Panc1 (cell line): ENCODE data around the gene NSRP1. TPM values are rescaled to one million over a fixed set of nuclear protein-coding genes. Genes with fewer than 3 reads are reported as not detected.
A peak's percentile ranks its signal among the peaks of the same experiment; 100 is the strongest.
"Not testable (repeated sequence)": the region's sequence is repeated elsewhere in the genome, so short reads cannot be mapped to it uniquely, and the experiment has no call there.

ENCODE experiments used
- ATAC-seq: fragments of 200-7000 bp; cut with Tn5 transposase; 2 replicates; pipeline ENCODE4 v1.9.1; 2020; ENCODE audit warnings: mild to moderate bottlenecking, moderate library complexity
- BruUV-seq: library from RNA; stranded (reverse); fragments of 400-500 nt; replicated peaks from 2 replicates; lab custom pipeline; 2021; lab: Mats Ljungman, UMichigan
- CTCF ChIA-PET: fragments of 300-600 bp; sonication (Branson Sonifier 250); formaldehyde crosslinking; loops from one replicate; lab custom pipeline; 2022; ENCODE audit warnings: antibody characterized with exemption; lab: Charles Lee
- POLR2A ChIA-PET: fragments of 300-600 bp; sonication (Branson Sonifier 250); formaldehyde crosslinking; loops from one replicate; lab custom pipeline; 2022; ENCODE audit warnings: antibody characterized with exemption; lab: Charles Lee
- DNase-seq: peaks from one replicate; pipeline ENCODE4 v3.0.0-alpha.2; 2010; ENCODE audit warnings: low read depth, low spot score
- H3K27ac ChIP-seq: 2 replicates; pipeline ENCODE4 v1.5.1; 2011; ENCODE audit warnings: mild to moderate bottlenecking, low read length, inconsistent platforms
- H3K27me3 ChIP-seq: fragments of 200-500 bp; sonication (Bioruptor generic); 2 replicates; pipeline ENCODE4 v1.6.0; 2014; ENCODE audit warnings: low read length, inconsistent platforms; ENCODE audit not compliant: control insufficient read depth, insufficient read depth
- H3K36me3 ChIP-seq: fragments of 200-500 bp; sonication (Bioruptor generic); 2 replicates; pipeline ENCODE4 v1.5.1; 2014; ENCODE audit warnings: inconsistent platforms, mild to moderate bottlenecking, low read length, moderate library complexity; ENCODE audit not compliant: control insufficient read depth, insufficient read depth
- H3K4me1 ChIP-seq: 2 replicates; pipeline ENCODE4 v1.5.1; 2011; ENCODE audit warnings: inconsistent platforms, mild to moderate bottlenecking, low read length, moderate library complexity; ENCODE audit not compliant: control insufficient read depth, insufficient read depth
- H3K4me3 ChIP-seq, 2 experiments: 2 replicates each; pipeline ENCODE4 v1.5.1; 2011 to 2012; ENCODE audit warnings: low read depth in 2 of 2, low read length in 2 of 2, mild to moderate bottlenecking in 2 of 2, inconsistent platforms in 1 of 2, moderate library complexity in 1 of 2
- H3K9me3 ChIP-seq: fragments of 200-500 bp; sonication (Bioruptor generic); 2 replicates; pipeline ENCODE4 v1.5.1; 2014; ENCODE audit warnings: low read depth, mild to moderate bottlenecking, inconsistent platforms, low read length, moderate library complexity; ENCODE audit not compliant: control insufficient read depth, insufficient read depth
- POLR2AphosphoS5 ChIP-seq: IDR thresholded peaks from 2 replicates; pipeline ENCODE4 v1.6.1; 2012; ENCODE audit warnings: mild to moderate bottlenecking, low read depth, low read length, moderate library complexity
- SIN3A ChIP-seq: IDR thresholded peaks from 2 replicates; pipeline ENCODE4 v1.6.1; 2012; ENCODE audit warnings: low read depth, mild to moderate bottlenecking, low read length, moderate library complexity, borderline replicate concordance; ENCODE audit not compliant: insufficient read depth
- TCF7L2 ChIP-seq: IDR thresholded peaks from 2 replicates; pipeline ENCODE4 v1.6.1; 2011; ENCODE audit warnings: mild to moderate bottlenecking, low read depth, low read length, inconsistent platforms
- in situ Hi-C: cut with HindIII; loops from 2 replicates; pipeline ENCODE4 v1.10.0; 2016; ENCODE audit warnings: low sequenced_read_pairs, low pct_unique_long_range_greater_than_20kb
- intact Hi-C: fragments of 100-400 bp; cut with micrococcal nuclease; formaldehyde crosslinking; loops from one replicate; pipeline ENCODE4 v1.10.0; 2022; ENCODE audit not compliant: unreplicated experiment
- total RNA-seq: library from RNA; stranded (reverse); gene quantifications from one replicate; pipeline ENCODE4 v1.2.1, GENCODE V29; 2021; ENCODE audit not compliant: unreplicated experiment
- TF ChIP-seq, protein P1 (sequence below), 2 experiments: IDR thresholded peaks; 2 replicates each; pipeline ENCODE4 v1.6.1; 2011 to 2012; ENCODE audit warnings: low read depth in 2 of 2, control low read depth in 1 of 2, low read length in 1 of 2, mild to moderate bottlenecking in 1 of 2, moderate library complexity in 1 of 2; ENCODE audit not compliant: insufficient read depth in 1 of 2
- TF ChIP-seq, protein P2 (sequence below): fragments of 450-650 bp; IDR thresholded peaks from 2 replicates; pipeline ENCODE4 v1.5.1; 2017; ENCODE audit warnings: mild to moderate bottlenecking

Gene NSRP1
- total RNA-seq, 1 experiment from 2014 or later = 30.5 TPM

DNA sequence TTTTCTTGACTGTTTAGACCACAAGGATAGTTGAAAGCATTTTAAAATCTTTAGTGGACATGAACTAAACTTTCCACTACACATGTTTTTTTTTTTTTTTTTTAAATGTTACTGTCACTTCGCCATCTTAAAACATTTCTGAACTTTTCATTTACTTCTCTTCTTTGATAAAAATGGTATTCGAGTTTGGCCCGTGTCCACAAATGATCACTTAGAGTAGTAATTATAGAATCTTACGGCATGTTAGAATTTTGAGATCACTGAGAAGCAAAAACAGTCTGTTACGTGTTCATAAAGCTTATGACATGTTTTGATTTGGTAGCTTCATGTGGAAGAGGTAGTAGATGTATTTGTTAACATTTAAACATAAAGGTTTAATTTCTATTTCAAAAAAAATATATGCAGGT, 1.1 kb downstream of the NSRP1 start:
- H3K4me3 ChIP-seq = peak overlapping the region; percentile 79 to 99
- peaks cover 16% of the 10 kb centered on the region for H3K36me3 ChIP-seq
- no TSS peak for BruUV-seq
- peaks cover 24% of the 10 kb centered on the region for H3K4me1 ChIP-seq
- H3K27me3 ChIP-seq = no peaks in the 10 kb centered on the region
- peak overlapping the region; percentile 99 for H3K27ac ChIP-seq
- TF ChIP-seq, protein P1, sequence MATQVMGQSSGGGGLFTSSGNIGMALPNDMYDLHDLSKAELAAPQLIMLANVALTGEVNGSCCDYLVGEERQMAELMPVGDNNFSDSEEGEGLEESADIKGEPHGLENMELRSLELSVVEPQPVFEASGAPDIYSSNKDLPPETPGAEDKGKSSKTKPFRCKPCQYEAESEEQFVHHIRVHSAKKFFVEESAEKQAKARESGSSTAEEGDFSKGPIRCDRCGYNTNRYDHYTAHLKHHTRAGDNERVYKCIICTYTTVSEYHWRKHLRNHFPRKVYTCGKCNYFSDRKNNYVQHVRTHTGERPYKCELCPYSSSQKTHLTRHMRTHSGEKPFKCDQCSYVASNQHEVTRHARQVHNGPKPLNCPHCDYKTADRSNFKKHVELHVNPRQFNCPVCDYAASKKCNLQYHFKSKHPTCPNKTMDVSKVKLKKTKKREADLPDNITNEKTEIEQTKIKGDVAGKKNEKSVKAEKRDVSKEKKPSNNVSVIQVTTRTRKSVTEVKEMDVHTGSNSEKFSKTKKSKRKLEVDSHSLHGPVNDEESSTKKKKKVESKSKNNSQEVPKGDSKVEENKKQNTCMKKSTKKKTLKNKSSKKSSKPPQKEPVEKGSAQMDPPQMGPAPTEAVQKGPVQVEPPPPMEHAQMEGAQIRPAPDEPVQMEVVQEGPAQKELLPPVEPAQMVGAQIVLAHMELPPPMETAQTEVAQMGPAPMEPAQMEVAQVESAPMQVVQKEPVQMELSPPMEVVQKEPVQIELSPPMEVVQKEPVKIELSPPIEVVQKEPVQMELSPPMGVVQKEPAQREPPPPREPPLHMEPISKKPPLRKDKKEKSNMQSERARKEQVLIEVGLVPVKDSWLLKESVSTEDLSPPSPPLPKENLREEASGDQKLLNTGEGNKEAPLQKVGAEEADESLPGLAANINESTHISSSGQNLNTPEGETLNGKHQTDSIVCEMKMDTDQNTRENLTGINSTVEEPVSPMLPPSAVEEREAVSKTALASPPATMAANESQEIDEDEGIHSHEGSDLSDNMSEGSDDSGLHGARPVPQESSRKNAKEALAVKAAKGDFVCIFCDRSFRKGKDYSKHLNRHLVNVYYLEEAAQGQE (IDR thresholded peaks at IDR 0.05; ENCODE audit: insufficient read depth in 1 of 2, low read depth in 2 of 2, low read length in 1 of 2) = no peak
- TF ChIP-seq SIN3A (no peak), TCF7L2 (no peak), POLR2AphosphoS5 (no peak)
- TF ChIP-seq, protein P2, sequence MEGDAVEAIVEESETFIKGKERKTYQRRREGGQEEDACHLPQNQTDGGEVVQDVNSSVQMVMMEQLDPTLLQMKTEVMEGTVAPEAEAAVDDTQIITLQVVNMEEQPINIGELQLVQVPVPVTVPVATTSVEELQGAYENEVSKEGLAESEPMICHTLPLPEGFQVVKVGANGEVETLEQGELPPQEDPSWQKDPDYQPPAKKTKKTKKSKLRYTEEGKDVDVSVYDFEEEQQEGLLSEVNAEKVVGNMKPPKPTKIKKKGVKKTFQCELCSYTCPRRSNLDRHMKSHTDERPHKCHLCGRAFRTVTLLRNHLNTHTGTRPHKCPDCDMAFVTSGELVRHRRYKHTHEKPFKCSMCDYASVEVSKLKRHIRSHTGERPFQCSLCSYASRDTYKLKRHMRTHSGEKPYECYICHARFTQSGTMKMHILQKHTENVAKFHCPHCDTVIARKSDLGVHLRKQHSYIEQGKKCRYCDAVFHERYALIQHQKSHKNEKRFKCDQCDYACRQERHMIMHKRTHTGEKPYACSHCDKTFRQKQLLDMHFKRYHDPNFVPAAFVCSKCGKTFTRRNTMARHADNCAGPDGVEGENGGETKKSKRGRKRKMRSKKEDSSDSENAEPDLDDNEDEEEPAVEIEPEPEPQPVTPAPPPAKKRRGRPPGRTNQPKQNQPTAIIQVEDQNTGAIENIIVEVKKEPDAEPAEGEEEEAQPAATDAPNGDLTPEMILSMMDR = no peak
- intact Hi-C loops = no loop called here
- DNase-seq (no peak), ATAC-seq (no peak)
- ChIA-PET POLR2A (interaction anchor here (0.6 kb wide), 2 partner anchors 34 to 119 kb away, joined by 3 to 4 read pairs; no protein-coding TSS in a partner anchor), CTCF (interaction anchor here (0.8 kb wide), 1 partner anchor 13 kb away, joined by 3 read pairs; no protein-coding TSS in a partner anchor)
- H3K9me3 ChIP-seq = no peaks in the 10 kb centered on the region
- in situ Hi-C loops = no loop called here

DNA sequence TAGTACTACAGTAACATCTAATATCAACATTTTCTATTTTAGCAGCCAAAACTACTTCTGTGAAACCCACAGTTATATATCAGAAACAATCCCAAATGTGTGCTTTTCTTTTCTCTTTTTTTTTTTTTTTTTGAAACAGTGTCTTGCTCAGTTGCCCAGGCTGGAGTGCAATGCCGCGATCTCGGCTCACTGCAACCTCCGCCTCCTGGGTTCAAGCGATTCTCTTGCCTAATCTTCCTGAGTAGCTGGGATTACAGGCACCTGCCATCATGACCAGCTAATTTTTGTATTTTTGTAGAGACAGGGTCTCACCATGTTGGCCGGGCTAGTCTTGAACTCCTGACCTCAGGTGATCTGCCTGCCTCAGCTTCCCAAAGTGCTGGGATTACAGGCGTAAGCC, 2.0 kb downstream of the NSRP1 start:
- BruUV-seq, H3K27me3 ChIP-seq, in situ Hi-C loops, DNase-seq, ATAC-seq, H3K9me3 ChIP-seq, H3K4me3 ChIP-seq, H3K27ac ChIP-seq, intact Hi-C loops, CTCF ChIA-PET: not testable (repeated sequence)
- peaks cover 16% of the 10 kb centered on the region for H3K36me3 ChIP-seq
- POLR2A ChIA-PET = interaction anchor here (0.7 kb wide), 1 partner anchor 258 kb away, joined by 5 read pairs; no protein-coding TSS in a partner anchor
- H3K4me1 ChIP-seq = peaks cover 15% of the 10 kb centered on the region; the same call in 1 of the 2 replicates

DNA sequence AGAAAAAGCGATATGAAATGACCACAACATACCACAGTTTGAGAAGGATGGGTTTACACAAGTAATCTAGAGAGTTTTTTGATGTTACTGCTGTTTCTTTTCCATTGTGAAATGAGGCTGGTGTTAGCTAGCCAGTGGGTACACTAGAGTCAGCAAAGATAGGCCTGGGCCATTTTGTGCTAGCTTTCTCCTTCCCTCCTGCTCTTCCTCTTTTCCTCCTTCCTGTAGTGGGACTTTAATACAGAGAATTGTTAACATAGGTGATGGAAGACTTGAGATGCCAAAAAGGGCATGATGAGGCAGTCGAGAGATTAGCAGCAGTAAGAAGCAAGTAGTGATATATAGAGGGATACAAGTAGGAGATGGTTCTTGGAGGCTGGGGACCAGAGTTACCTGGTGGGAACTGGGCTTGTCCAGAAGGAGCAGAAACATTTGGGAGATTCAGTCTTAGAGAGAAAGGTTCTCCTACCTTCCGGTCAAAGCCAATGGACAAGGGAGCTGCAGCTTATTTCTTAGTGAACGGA, 7.7 kb downstream of the NSRP1 start:
- TSS peak; percentile 16 for BruUV-seq
- H3K36me3 ChIP-seq = peaks cover 24% of the 10 kb centered on the region
- POLR2A ChIA-PET = interaction anchor here (0.6 kb wide), 1 partner anchor 18 kb away, joined by 3 read pairs; no protein-coding TSS in a partner anchor
- no peaks in the 10 kb centered on the region for H3K27me3 ChIP-seq
- TF ChIP-seq SIN3A = no peak
- TF ChIP-seq TCF7L2 = no peak
- TF ChIP-seq, protein P2 = no peak
- TF ChIP-seq POLR2AphosphoS5 = no peak
- TF ChIP-seq, protein P1 (IDR thresholded peaks at IDR 0.05; ENCODE audit: insufficient read depth in 1 of 2, low read depth in 2 of 2, low read length in 1 of 2) = no peak
- intact Hi-C loops (loop anchor here (5.0 kb wide), 1 partner anchor 113 kb away; the partner anchor contains the start of gene SLC6A4), in situ Hi-C loops (no loop called here)
- no peaks in the 10 kb centered on the region for H3K9me3 ChIP-seq
- CTCF ChIA-PET = interaction anchor here (0.5 to 0.7 kb wide), 3 partner anchors 14 to 121 kb away, joined by 3 to 7 read pairs (median 4); no protein-coding TSS in a partner anchor
- no peak overlapping the region for H3K27ac ChIP-seq
- H3K4me1 ChIP-seq = peaks cover 4% of the 10 kb centered on the region; the same call in 1 of the 2 replicates
- ATAC-seq = no peak
- no peak overlapping the region for H3K4me3 ChIP-seq
- no peak for DNase-seq
